Upper lobe of left lung (tissue), 6 donors: ENCODE data around the gene FHOD1. TPM values are rescaled to one million over a fixed set of nuclear protein-coding genes. Genes with fewer than 3 reads are reported as not detected.

Experiments
- ATAC-seq, 2 donors: fragments of 200-7000 bp; cut with Tn5 transposase; one replicate each; pipeline ENCODE4 v1.9.1; 2022; ENCODE audit warnings: mild to moderate bottlenecking in 2 of 2, moderate library complexity in 2 of 2; ENCODE audit not compliant: low FRiP score in 2 of 2
- DNase-seq, 2 donors: peaks; one replicate each; pipeline ENCODE4 v3.0.0-alpha.2; 2019 to 2020
- H3K27ac ChIP-seq, 4 donors: fragments of 200-600 bp; sonication (generic); one replicate each; pipeline ENCODE4 v1.5.1; 2016 to 2019
- H3K27me3 ChIP-seq, 4 donors: fragments of 200-600 bp; sonication (generic); one replicate each; pipeline ENCODE4 v1.5.1; 2017 to 2019
- H3K36me3 ChIP-seq, 4 donors: fragments of 200-600 bp; sonication (generic); one replicate each; pipeline ENCODE4 v1.5.1; 2016 to 2019
- H3K4me1 ChIP-seq, 4 donors: fragments of 200-600 bp; sonication (generic); one replicate each; pipeline ENCODE4 v1.5.1; 2018 to 2019
- H3K4me3 ChIP-seq, 4 donors: fragments of 200-600 bp; sonication (generic); one replicate each; pipeline ENCODE4 v1.5.1; 2017 to 2019; ENCODE audit warnings: mild to moderate bottlenecking in 2 of 4, moderate library complexity in 1 of 4
- H3K9me3 ChIP-seq, 4 donors: fragments of 200-600 bp; sonication (generic); one replicate each; pipeline ENCODE4 v1.5.1; 2018 to 2019
- CTCF ChIP-seq, 6 experiments: fragments of 450-650 bp in 4 of 6; fragments of 200-600 bp in 2 of 6; sonication (generic) in 2 of 6; IDR thresholded peaks; one replicate each; pipeline ENCODE4 v1.5.1; 2016 to 2019; ENCODE audit warnings: antibody characterized with exemption in 6 of 6
- EP300 ChIP-seq, 4 donors: sonication (generic); formaldehyde crosslinking; IDR thresholded peaks; one replicate each; pipeline ENCODE4 v1.5.1; 2017; ENCODE audit warnings: antibody characterized with exemption in 4 of 4, control low read depth in 2 of 4
- POLR2A ChIP-seq, 4 donors: fragments of 450-650 bp; IDR thresholded peaks; one replicate each; pipeline ENCODE4 v1.5.1; 2016 to 2017; ENCODE audit warnings: antibody characterized with exemption in 4 of 4, mild to moderate bottlenecking in 2 of 4
- POLR2AphosphoS5 ChIP-seq, 2 donors: sonication (generic); formaldehyde crosslinking; IDR thresholded peaks; one replicate each; pipeline ENCODE4 v1.5.1; 2017; ENCODE audit warnings: antibody characterized with exemption in 2 of 2
- WGBS, 2 donors: methylation state at CpG; one replicate each; pipeline ENCODE4 v1.1.5; 2017 to 2018; 5-methylcytosine and 5-hydroxymethylcytosine counted together
- total RNA-seq, 6 donors: library from RNA; depleted of rRNA in 4 of 6; stranded (reverse); fragments of >200 nt in 4 of 6; gene quantifications; one replicate each; pipeline versions ENCODE4 v1.1.0 to v1.2.1, GENCODE V29; 2016 to 2021
- donor health status: DM: no; HTN: no; CAD: no; lungs with moderate emphysema.
- donor health status: DM: no; HTN: yes; CAD: no; lungs with severe emphysema.

FHOD1 gene
- total RNA-seq, 6 donors from 2014 or later: 26.0 to 310 (median 91.0) TPM

GRCh38 chr16:67265834-67266233 lies 18.6 kb upstream of the FHOD1 start:
- no peaks in the 10 kb centered on the region for H3K36me3 ChIP-seq
- TF ChIP-seq POLR2A (IDR thresholded peaks at IDR 0.05): no peak
- TF ChIP-seq POLR2AphosphoS5 (IDR thresholded peaks at IDR 0.05): no peak
- 70 to 72% methylated on average over 8 of the region's 8 CpGs for WGBS, 2 donors
- peaks cover 0 to 5% (median 0%) of the 10 kb centered on the region in 4 donors for H3K4me1 ChIP-seq
- H3K4me3 ChIP-seq: no peak overlapping the region
- DNase-seq (no peak), ATAC-seq (no peak)
- no peak overlapping the region for H3K27ac ChIP-seq
- no peaks in the 10 kb centered on the region for H3K27me3 ChIP-seq
- no peaks in the 10 kb centered on the region for H3K9me3 ChIP-seq

GRCh38 chr16:67264866-67265265 lies 17.6 kb upstream of the FHOD1 start:
- Histone ChIP-seq H3K27ac (no peak overlapping the region), H3K36me3 (no peaks in the 10 kb centered on the region), H3K27me3 (no peaks in the 10 kb centered on the region), H3K9me3 (no peaks in the 10 kb centered on the region), H3K4me3 (no peak overlapping the region), H3K4me1 (peaks cover 0 to 5% (median 0%) of the 10 kb centered on the region in 4 donors)
- TF ChIP-seq EP300 (IDR thresholded peaks at IDR 0.05) (no peak), POLR2AphosphoS5 (IDR thresholded peaks at IDR 0.05) (no peak), CTCF (IDR thresholded peaks at IDR 0.05) (no peak), POLR2A (IDR thresholded peaks at IDR 0.05) (no peak)
- ATAC-seq: no peak
- DNase-seq: no peak
- WGBS, 2 donors: 85 to 90% methylated on average over 5 of the region's 5 CpGs

GRCh38 chr16:67264277-67264676 lies 17.0 kb upstream of the FHOD1 start:
- H3K9me3 ChIP-seq: no peaks in the 10 kb centered on the region
- H3K27me3 ChIP-seq: no peaks in the 10 kb centered on the region
- peaks cover 0 to 5% (median 0%) of the 10 kb centered on the region in 4 donors for H3K4me1 ChIP-seq
- 85 to 100% methylated on average over 1 to 9 of the region's 9 CpGs for WGBS, 2 donors
- no peak overlapping the region for H3K4me3 ChIP-seq
- no peak overlapping the region for H3K27ac ChIP-seq
- DNase-seq (no peak), ATAC-seq (no peak)
- TF ChIP-seq POLR2AphosphoS5 (IDR thresholded peaks at IDR 0.05) (no peak), EP300 (IDR thresholded peaks at IDR 0.05) (no peak), CTCF (IDR thresholded peaks at IDR 0.05) (no peak), POLR2A (IDR thresholded peaks at IDR 0.05) (no peak)
- H3K36me3 ChIP-seq: no peaks in the 10 kb centered on the region

- no peak for ATAC-seq
- DNase-seq: no peak
- H3K4me3 ChIP-seq: no peak overlapping the region
- H3K27ac ChIP-seq: no peak overlapping the region
- no peaks in the 10 kb centered on the region for H3K27me3 ChIP-seq
- H3K4me1 ChIP-seq: no peaks in the 10 kb centered on the region
- H3K36me3 ChIP-seq: no peaks in the 10 kb centered on the region
- WGBS, 2 donors: 91 to 96% methylated on average over 3 of the region's 3 CpGs
- no peak for TF ChIP-seq EP300 (IDR thresholded peaks at IDR 0.05)
- no peak for TF ChIP-seq POLR2A (IDR thresholded peaks at IDR 0.05)
- TF ChIP-seq CTCF (IDR thresholded peaks at IDR 0.05): no peak
- no peak for TF ChIP-seq POLR2AphosphoS5 (IDR thresholded peaks at IDR 0.05)
- H3K9me3 ChIP-seq: no peaks in the 10 kb centered on the region
Observed at GRCh38 chr16:67263201-67263600, 15.9 kb upstream of the FHOD1 start.

- 65 to 80% methylated on average over 4 of the region's 4 CpGs for WGBS, 2 donors
- peak in 1 of 2 donors; percentile 45 for ATAC-seq
- TF ChIP-seq POLR2AphosphoS5 (IDR thresholded peaks at IDR 0.05) (no peak), CTCF (IDR thresholded peaks at IDR 0.05) (peak in 5 of 6 experiments; percentile 21 to 53 (median 25))
Observed at GRCh38 chr16:67260426-67261063, 13.3 kb upstream of the FHOD1 start.

More at GRCh38 chr16:67260426-67261063, 13.3 kb upstream of the FHOD1 start:
- H3K36me3 ChIP-seq: no peaks in the 10 kb centered on the region
- peak in 1 of 2 donors; percentile 56 for DNase-seq
- H3K27me3 ChIP-seq: no peaks in the 10 kb centered on the region
- H3K9me3 ChIP-seq: no peaks in the 10 kb centered on the region
- H3K4me3 ChIP-seq: no peak overlapping the region
- H3K27ac ChIP-seq: no peak overlapping the region
- H3K4me1 ChIP-seq: no peaks in the 10 kb centered on the region
